GM12878 (cell line): ENCODE data around the gene IFITM5. TPM values are rescaled to one million over a fixed set of nuclear protein-coding genes. Genes with fewer than 3 reads are reported as not detected.

ENCODE experiments used
- BHLHE40 ChIP-seq, 2 experiments: fragments of 450-650 bp in 1 of 2; IDR thresholded peaks; 2 replicates each; pipeline ENCODE4 v1.6.1; 2011 to 2017; ENCODE audit warnings: low read depth in 2 of 2, borderline replicate concordance in 1 of 2, improper control_type of control experiment in 1 of 2, low read length in 1 of 2, mild to moderate bottlenecking in 1 of 2
- BRCA1 ChIP-seq: IDR thresholded peaks from 2 replicates; pipeline ENCODE4 v1.6.1; 2011; ENCODE audit warnings: low read depth, low read length, improper control_type of control experiment
- CBFB ChIP-seq: IDR thresholded peaks from 2 replicates; pipeline ENCODE4 v1.6.1; 2016; ENCODE audit warnings: antibody characterized with exemption, low read depth
- EGR1 ChIP-seq, 2 experiments: IDR thresholded peaks; 1 replicate in 1 of 2; 2 replicates in 1 of 2; pipeline ENCODE4 v1.6.1; 2011 to 2012; ENCODE audit warnings: low read depth in 2 of 2, low read length in 2 of 2, borderline replicate concordance in 1 of 2, mild to moderate bottlenecking in 1 of 2, moderate library complexity in 1 of 2
- HDGF ChIP-seq: fragments of 450-650 bp; IDR thresholded peaks from 2 replicates; pipeline ENCODE4 v1.6.1; 2016; ENCODE audit warnings: antibody characterized with exemption
- IKZF2 ChIP-seq, 2 experiments: fragments of 450-650 bp; IDR thresholded peaks; 2 replicates each; pipeline ENCODE4 v1.6.1; 2017; ENCODE audit warnings: mild to moderate bottlenecking in 2 of 2, moderate library complexity in 2 of 2
- MEF2B ChIP-seq: fragments of 450-650 bp; IDR thresholded peaks from 2 replicates; pipeline ENCODE4 v1.6.1; 2018; ENCODE audit warnings: mild to moderate bottlenecking, moderate library complexity; ENCODE audit not compliant: partially characterized antibody, poor library complexity, severe bottlenecking
- MXI1 ChIP-seq: fragments of 150-350 bp; IDR thresholded peaks from 2 replicates; pipeline ENCODE4 v1.6.1; 2011; ENCODE audit warnings: low read depth, mild to moderate bottlenecking, inconsistent platforms, low read length, improper control_type of control experiment
- PKNOX1 ChIP-seq: fragments of 450-650 bp; IDR thresholded peaks from 2 replicates; pipeline ENCODE4 v1.6.1; 2016; ENCODE audit warnings: mild to moderate bottlenecking
- POLR2A ChIP-seq: IDR thresholded peaks from 2 replicates; pipeline ENCODE4 v1.6.1; 2011; ENCODE audit warnings: low read depth, mild to moderate bottlenecking, low read length
- POLR2AphosphoS2 ChIP-seq: IDR thresholded peaks from 2 replicates; pipeline ENCODE4 v1.6.1; 2011; ENCODE audit warnings: low read depth, mild to moderate bottlenecking, low read length, improper control_type of control experiment, moderate library complexity
- RAD51 ChIP-seq: fragments of 450-650 bp; IDR thresholded peaks from 2 replicates; pipeline ENCODE4 v1.6.1; 2016; ENCODE audit warnings: moderate library complexity, mild to moderate bottlenecking, inconsistent platforms
- RFX5 ChIP-seq: IDR thresholded peaks from 2 replicates; pipeline ENCODE4 v1.6.1; 2011; ENCODE audit warnings: low read depth, low read length, improper control_type of control experiment
- RUNX3 ChIP-seq: IDR thresholded peaks from 2 replicates; pipeline ENCODE4 v1.6.1; 2012; ENCODE audit warnings: low read length, inconsistent platforms
- SIX5 ChIP-seq: IDR thresholded peaks from 2 replicates; pipeline ENCODE4 v1.6.1; 2011; ENCODE audit warnings: mild to moderate bottlenecking, low read depth, low read length, moderate library complexity; ENCODE audit not compliant: severe bottlenecking
- SMC3 ChIP-seq: IDR thresholded peaks from 2 replicates; pipeline ENCODE4 v1.6.1; 2011; ENCODE audit warnings: low read length, improper control_type of control experiment, borderline replicate concordance
- SPI1 ChIP-seq: IDR thresholded peaks from 2 replicates; pipeline ENCODE4 v1.6.1; 2011; ENCODE audit warnings: low read depth, mild to moderate bottlenecking, low read length, moderate library complexity, borderline replicate concordance; ENCODE audit not compliant: insufficient read depth
- SREBF1 ChIP-seq: IDR thresholded peaks from 2 replicates; pipeline ENCODE4 v1.6.1; 2012; ENCODE audit warnings: mild to moderate bottlenecking, low read length
- YBX1 ChIP-seq: fragments of 450-650 bp; IDR thresholded peaks from 2 replicates; pipeline ENCODE4 v1.6.1; 2016; ENCODE audit warnings: antibody characterized with exemption
- ZBTB11 ChIP-seq: fragments of 450-650 bp; formaldehyde crosslinking; IDR thresholded peaks from 2 replicates; pipeline ENCODE4 v1.5.0; 2022; ENCODE audit warnings: mild to moderate bottlenecking, missing genetic modification characterization
- ZNF274 ChIP-seq: IDR thresholded peaks from one replicate; pipeline ENCODE4 v1.8.0; 2011; ENCODE audit not compliant: insufficient read length, insufficient read depth
- polyA plus RNA-seq, 11 experiments: library from polyadenylated mRNA; depleted of rRNA in 4 of 11; unstranded in 6 of 11; stranded (reverse) in 5 of 11; fragments of >200 nt; fragmentation: Nextera tagmentation in 4 of 11; fragmentation: Illumina TruSeq in 1 of 11; extraction: Ambion mirVana in 4 of 11; extraction: Trizol in 1 of 11; gene quantifications; 1 replicate in 1 of 11; 2 replicates in 10 of 11; pipeline versions ENCODE4 v1.2.1 to v1.2.3, GENCODE V29; 2011 to 2016; ENCODE audit warnings: inconsistent platforms in 2 of 11, missing spikeins in 2 of 11, low read depth in 1 of 11
- total RNA-seq, 4 experiments: library from RNA; depleted of rRNA in 3 of 4; stranded (reverse); fragments of >200 nt in 3 of 4; fragmentation: Illumina TruSeq in 1 of 4; extraction: Trizol in 1 of 4; gene quantifications; 2 replicates each; pipeline versions ENCODE4 v1.2.1 to v1.2.3, GENCODE V29; 2013 to 2021
- TF ChIP-seq, protein P1 (sequence below): fragments of 450-650 bp; IDR thresholded peaks from 2 replicates; pipeline ENCODE4 v1.6.1; 2017; ENCODE audit warnings: mild to moderate bottlenecking, low read depth, inconsistent platforms; ENCODE audit not compliant: poor library complexity, severe bottlenecking

IFITM5 gene
- total and polyA plus RNA-seq, 10 of the 15 experiments (the other 5 are each of a cell fraction or from before 2014, with no cell fraction given), result not detected

GRCh38 chr11:313304-313786, 14.0 kb upstream of the IFITM5 start (continued):
- TF ChIP-seq IKZF2 (IDR thresholded peaks at IDR 0.05), result no peak; a peak in 1 of 4 replicates
- TF ChIP-seq SPI1, result no peak
- TF ChIP-seq BHLHE40 (IDR thresholded peaks at IDR 0.05; ENCODE audit: borderline replicate concordance in 1 of 2, low read depth in 2 of 2, low read length in 1 of 2), result no peak
- no peak for TF ChIP-seq ZBTB11 (CRISPR knock-in tag)
- no peak for TF ChIP-seq POLR2AphosphoS2
- TF ChIP-seq PKNOX1, result no peak
- no peak for TF ChIP-seq RUNX3
- TF ChIP-seq MEF2B, result peak; percentile 89
- TF ChIP-seq BRCA1, result no peak
- TF ChIP-seq ZNF274, result no peak
- no peak for TF ChIP-seq RFX5
- TF ChIP-seq RAD51, result no peak
- 0 out of 2 replicates have a peak, but pooled peaks have one; percentile 23 for TF ChIP-seq HDGF
- TF ChIP-seq, protein P1, sequence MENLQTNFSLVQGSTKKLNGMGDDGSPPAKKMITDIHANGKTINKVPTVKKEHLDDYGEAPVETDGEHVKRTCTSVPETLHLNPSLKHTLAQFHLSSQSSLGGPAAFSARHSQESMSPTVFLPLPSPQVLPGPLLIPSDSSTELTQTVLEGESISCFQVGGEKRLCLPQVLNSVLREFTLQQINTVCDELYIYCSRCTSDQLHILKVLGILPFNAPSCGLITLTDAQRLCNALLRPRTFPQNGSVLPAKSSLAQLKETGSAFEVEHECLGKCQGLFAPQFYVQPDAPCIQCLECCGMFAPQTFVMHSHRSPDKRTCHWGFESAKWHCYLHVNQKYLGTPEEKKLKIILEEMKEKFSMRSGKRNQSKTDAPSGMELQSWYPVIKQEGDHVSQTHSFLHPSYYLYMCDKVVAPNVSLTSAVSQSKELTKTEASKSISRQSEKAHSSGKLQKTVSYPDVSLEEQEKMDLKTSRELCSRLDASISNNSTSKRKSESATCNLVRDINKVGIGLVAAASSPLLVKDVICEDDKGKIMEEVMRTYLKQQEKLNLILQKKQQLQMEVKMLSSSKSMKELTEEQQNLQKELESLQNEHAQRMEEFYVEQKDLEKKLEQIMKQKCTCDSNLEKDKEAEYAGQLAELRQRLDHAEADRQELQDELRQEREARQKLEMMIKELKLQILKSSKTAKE, result no peak
- TF ChIP-seq EGR1 (IDR thresholded peaks at IDR 0.05; ENCODE audit: borderline replicate concordance in 1 of 2, low read depth in 2 of 2, low read length in 2 of 2), result no peak
- peak; percentile 47; the same call in 1 of the 2 replicates for TF ChIP-seq MXI1
- no peak for TF ChIP-seq SIX5
- TF ChIP-seq POLR2A, result peak; percentile 34; the same call in 1 of the 2 replicates
- no peak for TF ChIP-seq CBFB
- no peak for TF ChIP-seq SMC3
- no peak for TF ChIP-seq YBX1
- TF ChIP-seq SREBF1, result no peak
- TF ChIP-seq, all 136 proteins: peak for 8
